Subcutaneous abdominal adipose tissue (tissue), 5 donors: Measurements from ENCODE around the gene NOTCH2.

ENCODE experiments used
- H3K27ac ChIP-seq: one replicate; pipeline ENCODE4 v1.7.0; 2013; ENCODE audit warnings: low read depth, mild to moderate bottlenecking, inconsistent platforms, low read length, moderate library complexity
- H3K27me3 ChIP-seq, 5 donors: one replicate each; pipeline ENCODE4 v1.7.0; 2013; ENCODE audit warnings: low read length in 5 of 5, inconsistent platforms in 1 of 5; ENCODE audit not compliant: control insufficient read depth in 5 of 5, insufficient read depth in 4 of 5
- H3K36me3 ChIP-seq, 5 donors: one replicate each; pipeline ENCODE4 v1.7.0; 2013; ENCODE audit warnings: low read length in 5 of 5; ENCODE audit not compliant: control insufficient read depth in 5 of 5, insufficient read depth in 5 of 5
- H3K4me1 ChIP-seq, 5 donors: one replicate each; pipeline ENCODE4 v1.7.0; 2013; ENCODE audit warnings: low read length in 5 of 5, mild to moderate bottlenecking in 3 of 5, moderate library complexity in 1 of 5; ENCODE audit not compliant: control insufficient read depth in 5 of 5, insufficient read depth in 5 of 5
- H3K4me3 ChIP-seq, 5 donors: one replicate each; pipeline ENCODE4 v1.7.0; 2013; ENCODE audit warnings: low read length in 5 of 5, low read depth in 1 of 5
- H3K9ac ChIP-seq, 5 donors: one replicate each; pipeline ENCODE4 v1.7.0; 2013; ENCODE audit warnings: low read length in 5 of 5, mild to moderate bottlenecking in 4 of 5, moderate library complexity in 3 of 5
- H3K9me3 ChIP-seq, 5 donors: one replicate each; pipeline ENCODE4 v1.7.0; 2013; ENCODE audit warnings: low read length in 5 of 5; ENCODE audit not compliant: control insufficient read depth in 5 of 5
- donor health status: healthy.
- donor health status: healthy.
- donor health status: healthy.
- donor health status: healthy.
- donor health status: healthy.

NOTCH2 gene

DNA sequence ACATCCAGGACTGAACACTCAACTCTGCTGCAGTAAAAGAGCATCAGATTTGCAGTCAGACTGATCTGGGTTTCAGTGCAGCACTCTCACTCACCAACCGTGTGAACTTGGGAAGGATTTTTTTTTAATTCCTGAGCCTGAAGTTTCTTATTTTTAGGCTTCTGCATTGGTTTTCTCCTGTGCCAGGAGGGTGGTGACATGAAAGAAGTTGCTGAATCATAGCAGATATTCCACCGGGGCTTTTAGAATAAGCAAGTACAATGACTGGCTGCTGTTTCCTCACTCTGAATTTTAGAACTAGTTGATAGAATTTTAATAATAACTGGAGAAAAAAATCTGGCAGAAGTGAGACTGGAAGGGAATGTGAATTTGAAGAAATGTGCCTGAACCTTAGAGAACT, 184.8 kb downstream of the NOTCH2 start:
- Histone ChIP-seq H3K36me3 (no peaks in the 10 kb centered on the region), H3K9me3 (peaks cover 0 to 4% (median 0%) of the 10 kb centered on the region in 5 donors), H3K4me3 (no peak overlapping the region), H3K9ac (no peak overlapping the region), H3K4me1 (peaks cover 0 to 14% (median 6%) of the 10 kb centered on the region in 5 donors), H3K27me3 (no peaks in the 10 kb centered on the region), H3K27ac (no peak overlapping the region)

DNA sequence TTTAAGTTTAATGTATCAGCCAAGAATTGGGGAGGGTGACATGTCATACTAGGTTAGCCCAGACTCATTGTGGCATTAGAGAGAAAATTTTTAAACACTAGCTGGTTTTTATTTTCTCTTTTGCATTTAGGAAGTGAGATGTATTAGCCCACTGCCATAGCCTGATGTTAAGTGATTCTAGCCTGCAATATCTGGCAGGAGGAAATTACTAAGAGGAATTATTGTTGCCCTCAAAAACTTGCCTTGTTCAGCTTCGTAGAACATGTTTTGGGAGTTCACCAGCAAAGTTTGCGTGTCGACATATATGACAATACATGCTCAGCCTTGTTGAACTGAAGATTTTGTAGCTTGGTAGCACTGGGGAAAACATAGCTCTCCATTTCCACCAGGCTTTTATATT, 185.6 kb downstream of the NOTCH2 start:
- peaks cover 0 to 3% (median 0%) of the 10 kb centered on the region in 5 donors for H3K9me3 ChIP-seq
- H3K4me3 ChIP-seq, result no peak overlapping the region
- no peak overlapping the region for H3K27ac ChIP-seq
- H3K9ac ChIP-seq, result no peak overlapping the region
- H3K27me3 ChIP-seq, result no peaks in the 10 kb centered on the region
- H3K36me3 ChIP-seq, result no peaks in the 10 kb centered on the region
- H3K4me1 ChIP-seq, result peaks cover 0 to 14% (median 6%) of the 10 kb centered on the region in 5 donors

DNA sequence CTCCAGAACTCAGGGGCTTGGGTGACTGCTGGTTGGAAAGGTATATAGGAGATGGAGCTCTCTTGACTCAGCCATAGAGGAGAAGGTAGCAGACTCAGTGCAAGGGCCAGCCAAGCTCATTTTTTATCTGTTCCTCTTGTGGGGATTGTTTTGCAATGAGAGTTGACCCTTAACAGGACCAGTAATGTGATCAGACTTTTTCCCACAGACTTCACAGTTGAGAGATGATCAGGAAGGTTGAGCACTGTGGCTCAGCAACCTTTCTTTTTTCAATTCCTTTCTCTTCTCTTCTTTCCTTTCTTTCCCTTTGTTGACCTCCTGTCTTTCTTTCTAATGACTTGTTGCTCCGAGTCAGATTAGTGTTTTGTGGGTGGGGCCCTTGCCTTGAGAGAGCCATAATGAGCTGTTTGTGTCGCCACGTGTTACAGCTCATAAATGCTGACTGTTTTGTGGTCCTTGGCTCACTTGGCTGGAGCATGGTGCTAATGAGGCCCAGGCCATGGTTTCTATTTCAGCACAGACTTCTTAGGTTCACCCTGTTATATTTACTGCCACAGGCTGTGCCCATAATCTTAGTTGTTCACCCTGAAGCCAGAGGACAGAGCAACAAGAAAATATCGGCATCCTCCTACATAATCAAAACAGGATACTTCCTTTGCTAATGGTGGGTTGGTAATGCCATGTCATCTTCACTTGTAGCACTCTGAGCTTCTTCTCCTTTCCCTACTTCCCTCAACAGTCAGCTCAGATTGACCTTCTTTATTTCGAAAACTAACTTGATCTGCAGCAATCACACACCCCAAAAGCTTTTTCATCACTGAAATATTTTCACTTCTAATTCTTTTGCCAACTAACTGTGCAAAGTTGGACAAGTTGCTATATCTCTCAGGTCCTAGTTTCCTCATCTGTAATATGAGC, 187.1 kb downstream of the NOTCH2 start:
- Histone ChIP-seq H3K27me3 (no peaks in the 10 kb centered on the region), H3K4me1 (peaks cover 0 to 14% (median 6%) of the 10 kb centered on the region in 5 donors), H3K9ac (no peak overlapping the region), H3K4me3 (no peak overlapping the region), H3K9me3 (no peaks in the 10 kb centered on the region), H3K36me3 (no peaks in the 10 kb centered on the region), H3K27ac (no peak overlapping the region)

DNA sequence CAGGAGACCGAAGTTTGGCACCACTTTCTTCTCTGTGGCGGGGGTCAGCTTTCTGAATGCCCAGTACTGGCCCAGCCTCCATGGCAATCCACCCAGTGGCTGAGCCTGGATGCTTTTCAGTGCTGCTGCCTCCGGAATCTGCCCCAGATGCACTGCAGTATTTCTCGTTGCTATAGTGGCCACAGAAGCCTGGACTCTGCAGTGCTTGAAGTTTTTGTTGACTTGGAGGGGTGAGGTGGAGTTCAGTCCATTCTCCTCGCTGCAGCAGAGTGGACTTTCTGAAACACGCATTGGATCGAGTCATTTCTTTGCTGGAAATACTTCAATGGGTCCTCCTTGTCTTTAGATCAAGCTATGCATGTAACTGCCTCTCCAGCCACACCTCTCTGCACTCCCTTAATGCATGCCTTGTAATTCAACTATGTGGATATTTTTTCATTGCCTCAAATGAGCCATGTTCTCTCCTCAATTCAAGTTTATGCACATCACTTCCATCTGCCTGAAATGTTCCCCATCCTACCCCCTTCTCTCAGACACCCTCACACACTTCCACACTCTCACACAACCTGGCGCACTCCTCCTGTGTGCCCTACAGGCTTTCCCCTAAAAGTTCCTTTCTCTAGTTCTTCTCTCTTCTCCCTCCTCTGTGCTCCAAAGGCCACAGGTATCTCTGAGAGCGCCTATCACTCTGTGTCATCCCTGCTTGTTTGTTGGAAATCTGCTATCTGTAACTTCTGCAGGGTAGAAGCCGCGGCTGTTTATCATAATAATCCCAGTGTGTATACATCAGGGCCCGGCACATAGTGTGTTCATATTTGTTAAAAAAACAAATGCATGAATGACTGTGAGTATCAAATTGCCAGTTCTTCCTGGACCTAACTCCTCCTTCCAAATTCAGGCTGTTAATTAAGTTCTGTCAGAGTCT, 189.7 kb downstream of the NOTCH2 start:
- Histone ChIP-seq H3K27me3 (no peaks in the 10 kb centered on the region), H3K9ac (no peak overlapping the region), H3K4me3 (no peak overlapping the region), H3K36me3 (no peaks in the 10 kb centered on the region), H3K27ac (no peak overlapping the region), H3K9me3 (no peaks in the 10 kb centered on the region), H3K4me1 (peaks cover 0 to 9% (median 0%) of the 10 kb centered on the region in 5 donors)

DNA sequence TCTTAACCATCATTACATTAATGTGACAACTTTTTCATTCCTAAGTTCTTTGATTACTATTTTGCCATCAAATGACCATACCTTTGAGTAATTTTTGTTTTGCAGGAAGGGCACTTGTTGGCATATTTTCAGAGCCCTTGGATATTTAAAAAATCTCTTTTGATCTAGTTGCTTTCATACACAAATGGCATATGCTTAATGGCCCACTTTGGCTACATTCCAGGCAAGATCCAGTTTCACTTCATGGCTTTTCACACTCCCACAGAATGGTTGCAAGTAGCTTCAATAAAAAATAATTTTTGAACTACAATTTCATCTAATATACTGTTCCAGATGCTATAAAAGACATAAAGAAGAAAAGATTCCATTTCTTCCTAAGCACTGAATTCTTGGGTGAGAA, 191.3 kb downstream of the NOTCH2 start:
- H3K36me3 ChIP-seq, result no peaks in the 10 kb centered on the region
- H3K4me3 ChIP-seq, result no peak overlapping the region
- H3K9ac ChIP-seq, result no peak overlapping the region
- H3K4me1 ChIP-seq, result peaks cover 0 to 11% (median 4%) of the 10 kb centered on the region in 5 donors
- no peaks in the 10 kb centered on the region for H3K9me3 ChIP-seq
- H3K27ac ChIP-seq, result no peak overlapping the region
- no peaks in the 10 kb centered on the region for H3K27me3 ChIP-seq

DNA sequence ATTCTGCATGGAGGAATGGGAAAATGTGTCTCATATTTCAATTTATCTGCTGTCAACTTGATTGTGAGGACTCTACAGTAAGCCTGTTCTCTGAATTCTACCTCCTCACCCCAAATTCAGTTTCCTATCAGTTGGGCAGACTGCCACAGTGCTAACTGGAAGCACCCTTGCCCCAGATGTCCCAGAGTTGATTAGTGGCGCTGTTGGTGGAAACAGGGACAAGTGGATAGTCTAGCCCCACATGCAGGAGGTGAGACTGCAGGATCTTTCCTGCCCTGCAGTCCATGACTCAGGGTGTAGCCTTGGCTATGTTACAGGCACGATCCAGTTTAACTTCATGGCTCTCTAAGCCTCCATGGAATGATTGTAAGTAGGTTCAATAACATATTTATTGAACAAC, 195.3 kb downstream of the NOTCH2 start:
- Histone ChIP-seq H3K27me3 (no peaks in the 10 kb centered on the region), H3K27ac (no peak overlapping the region), H3K9me3 (no peaks in the 10 kb centered on the region), H3K4me1 (peaks cover 0 to 13% (median 11%) of the 10 kb centered on the region in 5 donors), H3K4me3 (no peak overlapping the region), H3K36me3 (no peaks in the 10 kb centered on the region), H3K9ac (no peak overlapping the region)

DNA sequence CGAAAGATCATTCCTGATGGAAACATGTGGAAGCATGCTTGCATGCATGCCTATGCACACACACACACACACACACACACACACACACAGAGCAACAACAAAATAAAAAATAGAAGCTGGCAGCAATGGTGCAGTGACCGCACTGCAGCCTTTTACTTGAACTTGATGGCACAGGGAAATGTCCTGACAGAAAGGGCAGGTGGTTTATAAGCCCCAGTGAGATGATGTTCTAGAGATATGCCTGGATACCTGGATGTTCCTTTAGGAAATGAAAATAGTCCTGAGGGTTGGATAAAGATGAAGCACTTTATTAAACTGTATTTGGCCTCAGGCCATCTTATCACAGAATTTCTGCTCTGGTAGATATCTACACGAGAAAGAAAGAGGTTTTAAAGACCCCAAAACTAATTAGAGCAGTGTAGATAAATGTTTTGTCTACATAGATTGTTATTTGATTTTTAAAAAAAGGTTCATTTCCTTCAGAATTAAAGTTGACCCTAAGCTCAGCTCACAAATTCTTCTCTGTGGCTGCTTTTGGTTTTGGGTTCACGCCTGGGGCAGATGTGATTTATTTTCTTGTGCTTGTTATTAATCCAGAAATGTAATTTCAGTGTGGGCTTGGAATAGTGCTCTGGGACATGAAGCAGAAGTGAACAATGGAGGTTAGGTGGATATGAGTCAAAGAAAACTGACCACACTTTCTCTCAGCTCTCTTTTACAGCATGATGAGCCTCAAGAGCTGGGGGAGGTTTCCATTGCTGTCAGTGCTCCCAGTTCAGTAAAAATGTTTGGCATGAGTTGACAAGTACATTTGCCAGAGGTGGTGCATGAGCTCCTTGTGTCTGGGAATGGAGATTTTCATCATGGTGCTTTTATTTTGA, 196.1 kb downstream of the NOTCH2 start:
- Histone ChIP-seq H3K36me3 (no peaks in the 10 kb centered on the region), H3K27me3 (no peaks in the 10 kb centered on the region), H3K9ac (no peak overlapping the region), H3K4me3 (no peak overlapping the region), H3K27ac (no peak overlapping the region), H3K9me3 (no peaks in the 10 kb centered on the region), H3K4me1 (peaks cover 0 to 13% (median 11%) of the 10 kb centered on the region in 5 donors)

DNA sequence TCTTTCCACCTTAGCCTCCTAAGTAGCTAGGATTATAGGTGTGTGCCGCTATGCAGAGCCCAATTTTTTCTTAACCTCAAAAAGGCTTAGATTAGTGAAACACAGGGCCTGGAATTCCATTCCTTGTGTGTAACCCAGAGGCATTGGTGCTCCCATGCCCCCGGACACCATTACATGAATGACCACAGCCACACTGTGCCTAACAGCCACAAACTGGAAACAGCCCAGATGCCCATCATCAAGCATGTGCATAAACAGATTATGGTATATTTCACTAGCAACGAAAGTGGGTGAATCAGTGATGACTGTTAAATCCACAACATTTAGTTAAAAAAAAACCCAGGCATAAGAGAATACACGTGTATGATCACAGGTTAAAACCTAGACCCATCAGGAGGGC, 197.6 kb downstream of the NOTCH2 start:
- Histone ChIP-seq H3K4me1 (peaks cover 0 to 13% (median 11%) of the 10 kb centered on the region in 5 donors), H3K27ac (no peak overlapping the region), H3K27me3 (no peaks in the 10 kb centered on the region), H3K4me3 (no peak overlapping the region), H3K9me3 (no peaks in the 10 kb centered on the region), H3K36me3 (no peaks in the 10 kb centered on the region), H3K9ac (no peak overlapping the region)

DNA sequence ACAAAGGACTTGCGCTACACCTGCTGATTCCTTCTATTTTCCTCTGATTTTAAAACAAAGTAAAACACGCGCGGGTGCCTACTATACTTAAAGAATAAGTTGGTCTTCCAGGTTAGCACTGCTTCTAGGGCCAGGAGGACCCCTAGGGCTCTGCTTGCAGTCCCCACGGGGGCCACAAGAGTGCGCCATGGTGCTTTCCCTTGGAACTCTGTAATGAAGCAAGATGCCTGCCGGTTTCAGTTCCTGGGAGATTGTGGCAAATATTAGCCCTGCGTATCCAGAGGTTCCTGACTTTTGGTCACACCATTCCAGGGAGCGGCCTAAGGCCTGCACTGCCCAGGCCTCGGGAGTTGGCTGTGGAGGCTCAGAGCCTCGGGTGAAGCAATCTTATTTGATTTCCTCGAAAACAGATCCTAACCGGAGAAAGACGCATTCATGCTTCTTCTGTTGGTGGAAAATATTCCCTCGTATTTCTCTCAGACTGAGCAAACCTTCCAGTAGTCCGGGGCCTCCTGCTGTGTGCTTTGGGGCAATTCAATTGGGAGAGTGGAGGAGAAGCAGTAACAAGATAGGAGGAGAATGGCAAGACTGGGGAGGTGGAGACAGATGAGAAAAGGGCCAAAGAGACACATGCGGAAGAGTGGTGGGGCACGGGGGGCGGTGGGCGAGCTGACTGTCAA, 198.4 kb downstream of the NOTCH2 start:
- no peaks in the 10 kb centered on the region for H3K9me3 ChIP-seq
- H3K9ac ChIP-seq, result peak overlapping the region in 4 of 5 donors; percentile 20 to 71 (median 42)
- H3K27me3 ChIP-seq, result no peaks in the 10 kb centered on the region
- no peak overlapping the region for H3K27ac ChIP-seq
- no peaks in the 10 kb centered on the region for H3K36me3 ChIP-seq
- H3K4me3 ChIP-seq, result peak overlapping the region in 4 of 5 donors; percentile 45 to 59 (median 58)
- H3K4me1 ChIP-seq, result peaks cover 0 to 13% (median 11%) of the 10 kb centered on the region in 5 donors
